Esophagus muscularis mucosa (tissue), 3 donors: Measurements from ENCODE around the gene SLIT1.

Source experiments
- CTCF ChIP-seq, 3 experiments: fragments of 200-600 bp in 2 of 3; fragments of 450-650 bp in 1 of 3; sonication (generic) in 2 of 3; IDR thresholded peaks; one replicate each; pipeline ENCODE4 v1.5.1; 2017 to 2019; ENCODE audit warnings: antibody characterized with exemption in 3 of 3, mild to moderate bottlenecking in 2 of 3, moderate library complexity in 1 of 3
- POLR2A ChIP-seq: fragments of 450-650 bp; IDR thresholded peaks from one replicate; pipeline ENCODE4 v1.6.1; 2017; ENCODE audit warnings: antibody characterized with exemption, moderate library complexity, mild to moderate bottlenecking, low read depth
- POLR2AphosphoS5 ChIP-seq, 2 donors: sonication (generic); formaldehyde crosslinking; IDR thresholded peaks; one replicate each; pipeline ENCODE4 v1.6.1; 2017; ENCODE audit warnings: antibody characterized with exemption in 2 of 2

GRCh38 chr10:97204826-97205679, 19.3 kb upstream of the SLIT1 start:
- TF ChIP-seq POLR2A (no peak), CTCF (IDR thresholded peaks at IDR 0.05) (no peak), POLR2AphosphoS5 (IDR thresholded peaks at IDR 0.05) (no peak)
